Fibroblast of the aortic adventitia (primary cell): ENCODE measurements around the gene NEK1. TPM values are rescaled to one million over a fixed set of nuclear protein-coding genes. Genes with fewer than 3 reads are reported as not detected.

Experiments
- DNase-seq: peaks from one replicate; pipeline ENCODE4 v3.0.0-alpha.2; 2010; ENCODE audit warnings: low read depth
- H3K4me3 ChIP-seq: 2 replicates; pipeline ENCODE4 v1.5.1; 2011; ENCODE audit warnings: low read depth, mild to moderate bottlenecking, control low read depth, low read length, moderate library complexity
- CTCF ChIP-seq: IDR thresholded peaks from 2 replicates; pipeline ENCODE4 v1.5.1; 2011; ENCODE audit warnings: mild to moderate bottlenecking, low read length, control low read depth, inconsistent platforms; ENCODE audit not compliant: insufficient read depth
- total RNA-seq: library from RNA; depleted of rRNA; stranded (reverse); fragments of >200 nt; gene quantifications from 2 replicates; pipeline ENCODE4 v1.2.3, GENCODE V29; 2012; ENCODE audit warnings: low replicate concordance

The NEK1 gene
- total RNA-seq: 18.2 and 19.9 TPM in 2 replicates

GRCh38 chr4:169611991-169612870, at the start of gene NEK1:
Gene NEK1, minus strand, starts transcription at chr4:169612583. Its CDS starts 9,953 bp downstream, at chr4:169602630.
- H3K4me3 ChIP-seq: peak within 1 kb of the TSS; percentile 98
- DNase-seq: peak; percentile 86
- peak; percentile 3 for TF ChIP-seq CTCF

- no peak for DNase-seq
- TF ChIP-seq CTCF: no peak
- H3K4me3 ChIP-seq: no peak overlapping the region
Measured at GRCh38 chr4:169661761-169662160, 49.4 kb upstream of the NEK1 start.

GRCh38 chr4:169660929-169661328, 48.5 kb upstream of the NEK1 start:
- peak overlapping the region; percentile 65 for H3K4me3 ChIP-seq
- TF ChIP-seq CTCF: no peak

GRCh38 chr4:169659716-169660670, 47.6 kb upstream of the NEK1 start:
- peak overlapping the region; percentile 65 for H3K4me3 ChIP-seq
- TF ChIP-seq CTCF: no peak
- peak; percentile 99 for DNase-seq

More at GRCh38 chr4:169660929-169661328, 48.5 kb upstream of the NEK1 start:
- no peak for DNase-seq

- H3K4me3 ChIP-seq: peak overlapping the region; percentile 65
- TF ChIP-seq CTCF: no peak
- DNase-seq: peak; percentile 15
Measured at GRCh38 chr4:169658975-169659715, 46.8 kb upstream of the NEK1 start.

- no peak overlapping the region for H3K4me3 ChIP-seq
- no peak for TF ChIP-seq CTCF
- no peak for DNase-seq
Measured at GRCh38 chr4:169658196-169658595, 45.8 kb upstream of the NEK1 start.
